IMR-90 (cell line): ENCODE data around the gene RAB8A. TPM values are rescaled to one million over a fixed set of nuclear protein-coding genes. Genes with fewer than 3 reads are reported as not detected.
A peak's percentile ranks its signal among the peaks of the same experiment; 100 is the strongest.

Source experiments
- ATAC-seq: fragments of 200-7000 bp; cut with Tn5 transposase; 2 replicates; pipeline ENCODE4 v1.9.1; 2020; ENCODE audit warnings: low read depth, mild to moderate bottlenecking, moderate library complexity
- BruUV-seq: library from RNA; stranded (reverse); fragments of 400-500 nt; replicated peaks from 2 replicates; lab custom pipeline; 2021; lab: Mats Ljungman, UMichigan
- CTCF ChIA-PET: fragments of 300-600 bp; formaldehyde crosslinking; extraction: SDS; loops from one replicate; lab custom pipeline; 2021; ENCODE audit warnings: antibody characterized with exemption; lab: Yijun Ruan, JAX
- POLR2A ChIA-PET: fragments of 300-600 bp; sonication (Branson Sonifier 250); formaldehyde crosslinking; loops from one replicate; lab custom pipeline; 2022; ENCODE audit warnings: antibody characterized with exemption; ENCODE audit not compliant: unreplicated experiment; lab: Charles Lee
- DNase-seq: peaks from one replicate; pipeline ENCODE4 v3.0.0; 2013
- H2AFZ ChIP-seq: replicated peaks from 2 replicates; pipeline ENCODE3; 2013; ENCODE audit warnings: low read length, mild to moderate bottlenecking; ENCODE audit not compliant: poor library complexity
- H2AK5ac ChIP-seq: 2 replicates; pipeline ENCODE4 v1.6.1; 2013; ENCODE audit warnings: low read depth, low read length, inconsistent platforms
- H2AK9ac ChIP-seq: replicated peaks from 2 replicates; pipeline ENCODE3; 2013; ENCODE audit warnings: mild to moderate bottlenecking, low read depth, low read length, moderate library complexity; ENCODE audit not compliant: poor library complexity
- H2BK120ac ChIP-seq: 2 replicates; pipeline ENCODE4 v1.6.1; 2013; ENCODE audit warnings: low read depth, low read length, inconsistent platforms
- H2BK15ac ChIP-seq: 3 replicates; pipeline ENCODE4 v1.6.1; 2013; ENCODE audit warnings: low read depth, low read length, inconsistent platforms
- H2BK20ac ChIP-seq: 2 replicates; pipeline ENCODE4 v1.6.1; 2013; ENCODE audit warnings: low read depth, mild to moderate bottlenecking, inconsistent platforms, low read length, moderate library complexity
- H2BK5ac ChIP-seq: 2 replicates; pipeline ENCODE4 v1.6.1; 2013; ENCODE audit warnings: mild to moderate bottlenecking, low read depth, low read length, inconsistent platforms; ENCODE audit not compliant: poor library complexity, severe bottlenecking
- H3K14ac ChIP-seq: replicated peaks from 2 replicates; pipeline ENCODE4 v1.6.1; 2013; ENCODE audit warnings: low read depth, low read length, inconsistent platforms
- H3K18ac ChIP-seq: 2 replicates; pipeline ENCODE4 v1.6.1; 2013; ENCODE audit warnings: low read depth, low read length, control low read depth
- H3K23ac ChIP-seq: 2 replicates; pipeline ENCODE4 v1.6.1; 2013; ENCODE audit warnings: low read depth, low read length, inconsistent platforms
- H3K27ac ChIP-seq: 2 replicates; pipeline ENCODE4 v1.5.1; 2013; ENCODE audit warnings: mild to moderate bottlenecking, control low read depth, low read length; ENCODE audit not compliant: insufficient read depth
- H3K27me3 ChIP-seq: 2 replicates; pipeline ENCODE4 v1.6.1; 2013; ENCODE audit warnings: low read length; ENCODE audit not compliant: control insufficient read depth, insufficient read depth
- H3K36me3 ChIP-seq: 2 replicates; pipeline ENCODE4 v1.6.1; 2013; ENCODE audit warnings: low read length, mixed read lengths; ENCODE audit not compliant: control insufficient read depth, insufficient read depth
- H3K4ac ChIP-seq: 2 replicates; pipeline ENCODE4 v1.6.1; 2013; ENCODE audit warnings: low read depth, low read length, inconsistent platforms
- H3K4me1 ChIP-seq: 2 replicates; pipeline ENCODE4 v1.6.1; 2013; ENCODE audit warnings: low read length, mixed read lengths; ENCODE audit not compliant: control insufficient read depth, insufficient read depth
- H3K4me2 ChIP-seq: 2 replicates; pipeline ENCODE4 v1.6.1; 2013; ENCODE audit warnings: low read depth, mild to moderate bottlenecking, control low read depth, low read length, moderate library complexity
- H3K4me3 ChIP-seq: 2 replicates; pipeline ENCODE4 v1.5.1; 2013; ENCODE audit warnings: low read depth, mild to moderate bottlenecking, control low read depth, low read length, moderate library complexity; ENCODE audit not compliant: insufficient read depth
- H3K56ac ChIP-seq: 2 replicates; pipeline ENCODE4 v1.6.1; 2013; ENCODE audit warnings: low read length, inconsistent platforms; ENCODE audit not compliant: insufficient read depth; ENCODE audit errors: extremely low read depth
- H3K79me1 ChIP-seq, 2 experiments: 2 replicates each; pipeline ENCODE4 v1.6.1; 2013; ENCODE audit warnings: low read length in 2 of 2, inconsistent platforms in 1 of 2, low read depth in 1 of 2
- H3K9ac ChIP-seq: 2 replicates; pipeline ENCODE4 v1.6.1; 2013; ENCODE audit warnings: low read depth, low read length, control low read depth
- H3K9me1 ChIP-seq: 2 replicates; pipeline ENCODE4 v1.6.1; 2013; ENCODE audit warnings: low read length, inconsistent platforms; ENCODE audit not compliant: insufficient read depth
- H3K9me3 ChIP-seq: 2 replicates; pipeline ENCODE4 v1.6.1; 2013; ENCODE audit warnings: low read length; ENCODE audit not compliant: control insufficient read depth, insufficient read depth
- H4K20me1 ChIP-seq: 2 replicates; pipeline ENCODE4 v1.6.1; 2013; ENCODE audit warnings: low read length, inconsistent platforms; ENCODE audit not compliant: insufficient read depth
- H4K5ac ChIP-seq: 2 replicates; pipeline ENCODE4 v1.6.1; 2013; ENCODE audit warnings: mild to moderate bottlenecking, low read depth, low read length, control low read depth
- H4K8ac ChIP-seq, 2 experiments: 2 replicates each; pipeline ENCODE4 v1.6.1; 2013; ENCODE audit warnings: low read depth in 2 of 2, low read length in 2 of 2, control low read depth in 1 of 2, inconsistent platforms in 1 of 2
- H4K91ac ChIP-seq: 2 replicates; pipeline ENCODE4 v1.6.1; 2013; ENCODE audit warnings: low read depth, low read length, inconsistent platforms; ENCODE audit not compliant: insufficient read depth
- BHLHE40 ChIP-seq: fragments of 150-350 bp; IDR thresholded peaks from 2 replicates; pipeline ENCODE4 v1.6.1; 2016; ENCODE audit warnings: mild to moderate bottlenecking, low read depth, low read length
- CEBPB ChIP-seq: IDR thresholded peaks from 2 replicates; pipeline ENCODE4 v1.6.1; 2012; ENCODE audit warnings: low read depth, low read length, improper control_type of control experiment
- CHD1 ChIP-seq: IDR thresholded peaks from 2 replicates; pipeline ENCODE4 v1.6.1; 2012; ENCODE audit warnings: low read depth, low read length, improper control_type of control experiment
- CTCF ChIP-seq: conservative IDR thresholded peaks from 2 replicates; pipeline ENCODE4 v1.5.1; 2012; ENCODE audit warnings: mild to moderate bottlenecking, low read depth, low read length, improper control_type of control experiment
- ELK1 ChIP-seq: fragments of 150-350 bp; IDR thresholded peaks from 2 replicates; pipeline ENCODE4 v1.6.1; 2016; ENCODE audit warnings: low read depth, mild to moderate bottlenecking, low read length, moderate library complexity, borderline replicate concordance
- FOS ChIP-seq: fragments of 150-350 bp; IDR thresholded peaks from 2 replicates; pipeline ENCODE4 v1.6.1; 2016; ENCODE audit warnings: low read depth, low read length
- MAFK ChIP-seq: IDR thresholded peaks from 2 replicates; pipeline ENCODE4 v1.6.1; 2012; ENCODE audit warnings: low read depth, low read length, improper control_type of control experiment
- MAZ ChIP-seq: IDR thresholded peaks from 2 replicates; pipeline ENCODE4 v1.6.1; 2012; ENCODE audit warnings: low read depth, mild to moderate bottlenecking, low read length, improper control_type of control experiment, moderate library complexity, borderline replicate concordance
- MXI1 ChIP-seq: IDR thresholded peaks from 2 replicates; pipeline ENCODE4 v1.6.1; 2012; ENCODE audit warnings: low read depth, mild to moderate bottlenecking, low read length, moderate library complexity, borderline replicate concordance
- NFE2L2 ChIP-seq: fragments of 150-350 bp; IDR thresholded peaks from 2 replicates; pipeline ENCODE4 v1.6.1; 2016; ENCODE audit warnings: low read depth, mild to moderate bottlenecking, low read length
- POLR2A ChIP-seq: IDR thresholded peaks from 2 replicates; pipeline ENCODE4 v1.6.1; 2012; ENCODE audit warnings: mild to moderate bottlenecking, low read depth, low read length
- RCOR1 ChIP-seq: IDR thresholded peaks from 2 replicates; pipeline ENCODE4 v1.6.1; 2012; ENCODE audit warnings: mild to moderate bottlenecking, low read length, improper control_type of control experiment; ENCODE audit not compliant: insufficient replicate concordance
- USF2 ChIP-seq: fragments of 150-350 bp; IDR thresholded peaks from 2 replicates; pipeline ENCODE4 v1.6.1; 2017; ENCODE audit warnings: mild to moderate bottlenecking, antibody characterized with exemption, low read length, low read depth
- WGBS, 2 experiments: methylation state at CpG; one replicate each; pipeline versions ENCODE4 v1.1.5 to v1.1.7; 2013; ENCODE audit warnings: missing lambda C conversion rate in 2 of 2; ENCODE audit not compliant: insufficient read length in 1 of 2; ENCODE audit errors: extremely low coverage in 2 of 2; 5-methylcytosine and 5-hydroxymethylcytosine counted together
- dilution Hi-C: fragments of 300-500 bp; cut with HindIII; formaldehyde crosslinking; loops from one replicate; pipeline ENCODE4 v1.14.3; 2018; ENCODE audit warnings: low sequenced_read_pairs; ENCODE audit not compliant: unreplicated experiment
- in situ Hi-C: fragments of 300-500 bp; cut with MboI; formaldehyde crosslinking; loops from 3 replicates; pipeline ENCODE4 v1.14.3; 2019; ENCODE audit warnings: low sequenced_read_pairs, inconsistent platforms, mixed read lengths
- intact Hi-C: fragments of 100-400 bp; cut with micrococcal nuclease; formaldehyde crosslinking; loops from 2 replicates; pipeline ENCODE4 v1.10.0; 2022
- polyA plus RNA-seq, 3 experiments: library from polyadenylated mRNA; depleted of rRNA; stranded (reverse); fragments of >200 nt; gene quantifications; 2 replicates each; pipeline ENCODE4 v1.2.3, GENCODE V29; 2012; ENCODE audit warnings: low replicate concordance in 1 of 3
- total RNA-seq: library from RNA; depleted of rRNA; stranded (reverse); fragments of >200 nt; gene quantifications from 2 replicates; pipeline ENCODE4 v1.2.3, GENCODE V29; 2012

Gene RAB8A
- total and polyA plus RNA-seq, 2 of the 4 experiments (the other 2 are of a cell fraction) = 64.5 to 135 TPM

GRCh38 chr19:16153582-16154336, 42.1 kb downstream of the RAB8A start:
- Histone ChIP-seq H3K14ac (no peak overlapping the region), H2BK15ac (no peak overlapping the region), H3K4ac (no peak overlapping the region), H3K23ac (no peak overlapping the region), H3K27me3 (peaks cover 4% of the 10 kb centered on the region; the same call in 1 of the 2 replicates), H3K9me1 (peaks cover 6% of the 10 kb centered on the region; the same call in 1 of the 2 replicates), H3K9ac (no peak overlapping the region), H4K91ac (no peak overlapping the region), H2BK20ac (no peak overlapping the region), H4K5ac (no peak overlapping the region), H3K18ac (no peak overlapping the region), H2BK5ac (no peak overlapping the region), H3K56ac (no peak overlapping the region), H2AFZ (peak overlapping the region; percentile 49), H4K8ac (no peak overlapping the region), H3K4me2 (no peak overlapping the region), H3K4me1 (peaks cover 3% of the 10 kb centered on the region), H2BK120ac (no peak overlapping the region), H3K4me3 (no peak overlapping the region), H2AK5ac (no peak overlapping the region), H3K79me1 (no peaks in the 10 kb centered on the region), H4K20me1 (no peaks in the 10 kb centered on the region), H3K9me3 (no peaks in the 10 kb centered on the region), H2AK9ac (no peak overlapping the region), H3K36me3 (no peaks in the 10 kb centered on the region), H3K27ac (no peak overlapping the region)
- intact Hi-C loops = no loop called here
- BruUV-seq = no TSS peak
- POLR2A ChIA-PET = no interaction called here
- ATAC-seq (no peak), DNase-seq (no peak)
- CTCF ChIA-PET = no interaction called here
- in situ Hi-C loops = no loop called here
- 0% methylated on average over 1 of the region's 11 CpGs; no CpG with 5 or more reads in 1 of the 2 experiments for WGBS, 2 experiments
- TF ChIP-seq MAFK (no peak), USF2 (no peak), ELK1 (no peak), CEBPB (no peak), CTCF (no peak), CHD1 (no peak), FOS (no peak), BHLHE40 (no peak), NFE2L2 (no peak), MAZ (no peak), RCOR1 (no peak), POLR2A (no peak), MXI1 (no peak)
- dilution Hi-C loops = no loop called here
